Raji (cell line): Measurements from ENCODE around the gene ZFTA.

Source experiments
- POLR2A ChIP-seq: IDR thresholded peaks from 2 replicates; pipeline ENCODE4 v1.6.1; 2011; ENCODE audit warnings: low read depth, low read length, control low read depth; ENCODE audit not compliant: insufficient read depth

ZFTA gene

GRCh38 chr11:63768237-63769041, at the start of gene ZFTA:
Gene ZFTA (minus strand): TSS chr11:63768775. CDS start chr11:63768622, 153 bp downstream.
- peak; percentile 45; the same call in 1 of the 2 replicates for TF ChIP-seq POLR2A

- no peak for TF ChIP-seq POLR2A
Observed at GRCh38 chr11:63817758-63818498, 49.4 kb upstream of the ZFTA start.

DNA sequence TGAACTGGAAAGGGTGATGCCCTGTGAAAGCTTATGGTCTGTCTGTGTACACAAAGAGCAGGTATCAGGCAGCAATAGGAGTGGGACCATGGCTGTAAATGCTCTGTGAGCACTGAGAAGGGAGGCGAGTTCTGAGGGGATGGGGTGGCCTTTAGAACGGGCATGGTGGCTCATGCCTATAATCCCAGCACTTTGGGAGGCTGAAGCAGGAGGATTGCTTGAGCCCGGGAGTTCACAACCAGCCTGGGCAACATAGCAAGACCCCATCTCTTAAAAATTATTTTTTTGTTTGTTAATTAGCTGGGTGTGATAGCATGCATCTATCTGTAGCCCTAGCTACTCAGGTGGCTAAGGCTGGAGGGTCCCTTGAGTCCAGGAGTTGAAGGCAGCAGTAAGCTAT, 48.2 kb upstream of the ZFTA start:
- no peak for TF ChIP-seq POLR2A

- TF ChIP-seq POLR2A = no peak
Observed at GRCh38 chr11:63816166-63816565, 47.6 kb upstream of the ZFTA start.

- no peak; the same call in 1 of the 2 replicates for TF ChIP-seq POLR2A
Observed at GRCh38 chr11:63814383-63814736, 45.8 kb upstream of the ZFTA start.

GRCh38 chr11:63813563-63814382, 45.2 kb upstream of the ZFTA start:
- TF ChIP-seq POLR2A = no peak

DNA sequence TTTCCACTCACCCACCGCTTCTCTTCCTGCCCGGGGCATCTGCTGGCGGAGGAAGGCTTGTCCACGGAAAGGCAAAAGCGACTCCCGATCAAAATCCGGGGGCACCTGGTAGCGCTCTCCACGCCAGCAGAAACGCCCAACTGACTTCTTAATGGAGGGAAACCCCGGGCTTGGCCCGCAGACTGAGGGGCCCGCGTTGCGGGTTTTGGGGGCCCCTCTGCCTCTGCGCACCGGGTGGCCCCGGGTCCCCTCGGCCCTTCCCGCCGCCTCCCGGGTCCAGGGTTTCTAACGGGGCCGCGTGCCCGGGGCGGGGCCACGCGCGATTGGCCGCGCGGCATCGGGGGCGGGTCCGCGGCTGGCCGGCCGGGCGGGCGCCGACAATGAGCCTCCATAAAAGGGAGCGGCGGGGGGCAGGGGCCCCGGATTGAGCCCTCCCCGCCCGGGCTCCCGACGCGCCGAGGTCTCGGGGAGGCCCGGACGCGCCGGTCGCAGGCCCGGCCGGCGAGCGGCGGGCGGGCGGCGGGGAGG, 44.5 kb upstream of the ZFTA start, which contains the start of gene SPINDOC:
Gene SPINDOC (plus strand): TSS at position 422 of the 528 bp plus-strand sequence. CDS start 231 bp downstream, outside the sequence.
- peak; percentile 48; the same call in 1 of the 2 replicates for TF ChIP-seq POLR2A

DNA sequence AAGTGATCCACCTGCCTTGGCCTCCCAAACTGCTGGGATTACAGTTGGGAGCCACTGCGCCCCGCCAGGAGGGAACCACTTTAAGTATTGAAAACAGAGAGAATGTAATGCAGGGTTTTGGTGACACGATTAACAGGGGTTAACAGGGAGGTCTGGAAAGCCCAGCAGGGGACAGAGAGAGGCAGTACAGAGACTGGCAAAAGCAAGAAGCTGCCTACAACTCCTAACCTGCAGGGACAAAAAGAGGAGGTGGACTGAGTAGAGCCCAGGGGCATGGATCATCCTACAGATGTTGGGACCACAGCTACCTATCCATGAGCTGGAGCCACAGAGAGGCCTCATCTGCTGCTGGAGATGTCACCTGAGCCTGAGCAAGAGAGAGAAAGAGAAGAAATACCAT, 42.9 kb upstream of the ZFTA start:
- TF ChIP-seq POLR2A = no peak

GRCh38 chr11:63805844-63806415, 37.4 kb upstream of the ZFTA start:
- no peak for TF ChIP-seq POLR2A

- TF ChIP-seq POLR2A = no peak
Observed at GRCh38 chr11:63804259-63804658, 35.7 kb upstream of the ZFTA start.

GRCh38 chr11:63802637-63803414, 34.3 kb upstream of the ZFTA start:
- TF ChIP-seq POLR2A = no peak

DNA sequence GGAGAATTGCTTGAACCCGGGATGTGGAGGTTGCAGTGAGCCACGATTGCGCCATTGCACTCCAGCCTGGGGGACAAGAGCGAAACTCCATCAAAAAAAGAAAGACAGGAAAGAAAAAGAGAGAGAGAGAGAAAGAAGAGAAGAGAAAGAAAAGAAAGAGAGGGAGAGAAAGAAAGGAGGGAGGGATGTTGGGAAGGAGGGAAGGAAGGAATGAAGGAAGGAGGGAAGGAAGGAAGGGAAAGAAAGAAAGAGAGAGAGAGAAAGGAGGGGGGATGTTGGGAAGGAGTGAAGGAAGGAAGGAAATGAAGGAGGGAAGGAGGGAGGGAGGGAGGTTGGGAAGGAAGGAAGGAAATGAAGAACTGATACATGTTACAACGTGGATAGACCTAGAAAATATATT, 32.3 kb upstream of the ZFTA start:
- no peak for TF ChIP-seq POLR2A

- no peak for TF ChIP-seq POLR2A
Observed at GRCh38 chr11:63795066-63795465, 26.5 kb upstream of the ZFTA start.

DNA sequence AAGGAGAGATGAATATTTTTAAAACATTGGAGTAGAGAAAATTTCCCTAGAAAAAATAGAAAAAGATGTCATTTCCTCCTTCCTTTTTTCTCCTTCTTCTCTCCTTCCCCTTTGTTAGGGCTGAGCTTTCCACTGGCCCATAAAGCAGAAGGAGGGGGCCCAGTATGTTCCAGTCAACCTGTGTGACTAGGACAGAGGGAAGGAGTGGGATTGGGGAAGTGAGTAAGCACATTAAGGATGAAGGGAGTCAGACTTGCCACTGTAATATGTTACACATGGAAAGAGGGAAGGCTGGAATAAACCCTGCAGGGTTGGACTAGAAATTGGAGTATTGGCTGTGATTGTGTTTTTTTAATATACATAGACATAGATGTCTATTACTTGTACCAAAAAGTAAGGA, 24.6 kb upstream of the ZFTA start:
- no peak for TF ChIP-seq POLR2A
